ENCODE results near the gene SCAMP4.

SCAMP4 gene, protein sequence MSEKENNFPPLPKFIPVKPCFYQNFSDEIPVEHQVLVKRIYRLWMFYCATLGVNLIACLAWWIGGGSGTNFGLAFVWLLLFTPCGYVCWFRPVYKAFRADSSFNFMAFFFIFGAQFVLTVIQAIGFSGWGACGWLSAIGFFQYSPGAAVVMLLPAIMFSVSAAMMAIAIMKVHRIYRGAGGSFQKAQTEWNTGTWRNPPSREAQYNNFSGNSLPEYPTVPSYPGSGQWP

DNA sequence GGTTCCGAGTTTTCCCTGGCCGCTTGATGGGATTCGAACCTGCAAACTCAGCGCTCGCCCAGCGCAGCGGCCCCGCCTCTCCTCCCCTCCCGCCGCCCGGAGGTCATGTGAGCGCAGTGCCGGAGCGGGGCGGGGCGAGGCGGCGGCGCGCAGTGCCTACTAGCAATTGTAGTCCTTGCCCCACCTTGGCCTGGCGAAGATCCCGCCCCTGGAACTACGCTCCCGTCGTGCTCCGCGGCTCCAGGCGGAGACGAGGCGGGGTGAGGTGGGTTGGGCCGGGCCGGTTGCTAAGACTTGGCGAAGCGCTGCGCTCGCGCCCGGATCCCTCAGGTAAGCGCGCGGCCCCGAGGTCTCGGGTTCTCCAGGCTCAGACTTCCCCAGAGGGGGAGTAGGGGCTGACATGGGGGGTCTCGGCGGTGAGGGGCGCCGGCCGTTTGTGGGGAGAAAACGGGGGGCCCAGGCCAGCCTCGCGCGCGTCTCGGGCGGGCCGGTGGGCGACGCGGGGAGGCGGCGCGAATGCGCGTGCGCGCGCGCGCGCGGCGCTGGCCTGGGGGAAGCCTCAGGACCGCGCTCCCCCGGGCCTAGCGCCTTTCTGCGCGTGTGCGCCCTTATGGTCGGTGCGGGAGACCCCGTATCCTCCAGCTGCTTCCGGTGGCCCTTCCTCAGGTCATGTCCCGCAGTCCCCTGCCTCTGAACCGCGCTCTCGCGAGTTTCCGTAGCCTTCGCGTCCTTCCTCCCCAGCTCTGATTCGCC lies at the start of gene SCAMP4, which contains the start of gene ADAT3:
Gene SCAMP4, plus strand, starts transcription at position 290 of the 753 bp plus-strand sequence. CDS start 9,621 bp downstream, outside the sequence.
Gene ADAT3, plus strand, starts transcription at position 290 of the 753 bp plus-strand sequence. CDS start 6,649 bp downstream, outside the sequence.
- in situ Hi-C loops (cut with HindIII; ENCODE audit: low pct_ligation_motif_present, low pct_unique_long_range_greater_than_20kb, low sequenced_read_pairs) = no loop called here
- peak; percentile 97 for DNase-seq

DNA sequence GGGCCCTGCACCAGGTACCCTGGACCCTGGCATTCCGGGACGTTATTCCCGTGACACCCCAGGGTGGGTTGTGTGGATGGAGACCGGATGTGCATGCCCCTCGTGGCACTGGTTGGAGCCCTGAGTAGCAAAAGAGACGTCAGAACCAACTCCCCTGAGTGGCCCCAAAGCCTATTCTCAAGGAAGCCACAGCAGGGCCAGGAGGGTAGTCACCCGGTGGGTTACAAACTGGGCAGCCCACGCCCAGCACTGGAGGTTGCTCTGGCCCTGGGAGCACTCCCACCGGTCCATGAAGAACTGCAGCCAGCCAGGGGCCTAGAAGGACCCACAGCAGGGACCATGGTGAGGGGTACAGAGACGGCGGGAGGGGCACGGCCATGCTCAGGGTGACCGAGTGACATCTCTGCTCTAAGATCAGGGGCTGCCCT lies 49.4 kb upstream of the SCAMP4 start:
- in situ Hi-C loops (cut with HindIII; ENCODE audit: low pct_ligation_motif_present, low pct_unique_long_range_greater_than_20kb, low sequenced_read_pairs) = no loop called here
- no peak for DNase-seq

- DNase-seq = no peak
- in situ Hi-C loops (cut with HindIII; ENCODE audit: low pct_ligation_motif_present, low pct_unique_long_range_greater_than_20kb, low sequenced_read_pairs) = no loop called here
Measured at GRCh38 chr19:1856345-1856697, 48.9 kb upstream of the SCAMP4 start.

- peak; percentile 83 for DNase-seq
- in situ Hi-C loops (cut with HindIII; ENCODE audit: low pct_ligation_motif_present, low pct_unique_long_range_greater_than_20kb, low sequenced_read_pairs) = no loop called here
Measured at GRCh38 chr19:1856698-1857603, 48.2 kb upstream of the SCAMP4 start.

DNA sequence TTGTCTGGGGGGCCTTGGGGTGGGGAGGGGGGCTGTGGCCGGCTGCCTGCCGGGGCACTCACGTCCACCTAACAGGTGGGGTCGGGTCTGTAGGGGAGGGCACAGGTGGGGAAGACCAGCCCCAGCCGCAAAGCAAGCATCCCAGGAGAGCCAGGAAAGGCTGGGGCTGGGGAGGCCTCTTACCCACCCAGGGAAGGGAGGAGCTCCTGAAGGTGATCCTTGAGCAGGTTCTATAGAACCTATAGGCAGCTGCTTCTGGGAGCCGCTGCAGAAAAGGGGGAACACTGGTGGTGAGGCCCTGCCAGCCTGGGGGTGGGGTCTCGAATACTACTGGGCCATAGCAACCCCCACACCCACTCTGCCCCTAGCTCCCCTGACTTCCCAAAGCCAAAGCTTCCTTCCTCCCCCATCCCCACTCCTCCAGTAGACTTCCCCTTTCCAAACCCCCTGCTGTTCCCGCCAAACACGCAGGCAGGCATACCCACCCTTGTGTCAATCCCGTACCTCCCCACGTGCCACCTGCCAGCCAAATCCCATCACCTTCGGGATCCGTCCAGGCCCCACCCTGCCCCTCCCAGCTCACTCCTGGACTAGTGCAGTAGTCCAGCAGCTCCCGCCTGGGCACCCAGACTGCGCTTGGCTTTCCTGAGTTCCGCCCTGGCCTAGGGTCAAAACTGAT lies 47.4 kb upstream of the SCAMP4 start:
- no peak for DNase-seq
- in situ Hi-C loops (cut with HindIII; ENCODE audit: low pct_ligation_motif_present, low pct_unique_long_range_greater_than_20kb, low sequenced_read_pairs) = no loop called here

DNA sequence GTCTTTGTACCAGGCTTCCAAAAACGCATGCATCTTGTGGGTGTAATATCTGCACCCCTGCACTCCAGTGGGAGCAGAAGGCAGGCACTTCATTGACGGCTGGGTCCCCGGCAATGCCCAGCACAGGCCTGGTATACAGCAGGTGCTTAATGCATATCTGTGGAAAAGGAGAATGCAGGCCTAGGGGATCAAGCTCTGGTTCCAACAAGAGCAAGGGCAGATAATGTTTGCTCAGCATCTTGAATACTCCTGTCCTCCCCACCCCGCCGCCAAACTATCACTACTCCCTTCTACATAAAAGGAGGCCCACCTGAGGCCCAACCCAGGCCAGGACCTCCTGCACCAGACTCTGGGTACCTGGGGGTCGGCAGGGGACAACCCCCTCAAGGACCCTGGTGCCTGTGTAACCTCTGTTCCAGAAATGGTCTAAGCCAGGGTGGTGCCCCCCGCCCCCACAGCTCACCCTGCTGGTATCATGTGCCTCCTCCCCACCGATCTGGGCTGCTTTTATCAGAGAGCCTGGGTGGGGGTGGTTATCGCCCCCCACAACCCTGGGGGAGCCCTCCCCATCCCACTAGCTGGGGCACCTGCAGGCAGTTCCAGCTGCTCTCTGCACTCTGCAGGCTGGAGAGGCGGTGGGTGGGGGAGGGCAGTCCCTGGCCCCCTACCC lies 46.7 kb upstream of the SCAMP4 start:
- no peak for DNase-seq
- in situ Hi-C loops (cut with HindIII; ENCODE audit: low pct_ligation_motif_present, low pct_unique_long_range_greater_than_20kb, low sequenced_read_pairs) = no loop called here

GRCh38 chr19:1859331-1859781 lies 45.8 kb upstream of the SCAMP4 start:
- no peak for DNase-seq
- in situ Hi-C loops (cut with HindIII; ENCODE audit: low pct_ligation_motif_present, low pct_unique_long_range_greater_than_20kb, low sequenced_read_pairs) = no loop called here

GRCh38 chr19:1860042-1860775 lies 45.0 kb upstream of the SCAMP4 start:
- in situ Hi-C loops (cut with HindIII; ENCODE audit: low pct_ligation_motif_present, low pct_unique_long_range_greater_than_20kb, low sequenced_read_pairs) = no loop called here
- peak; percentile 25 for DNase-seq

- DNase-seq = no peak
- in situ Hi-C loops (cut with HindIII; ENCODE audit: low pct_ligation_motif_present, low pct_unique_long_range_greater_than_20kb, low sequenced_read_pairs) = no loop called here
Measured at GRCh38 chr19:1860821-1861598, 44.2 kb upstream of the SCAMP4 start.

DNA sequence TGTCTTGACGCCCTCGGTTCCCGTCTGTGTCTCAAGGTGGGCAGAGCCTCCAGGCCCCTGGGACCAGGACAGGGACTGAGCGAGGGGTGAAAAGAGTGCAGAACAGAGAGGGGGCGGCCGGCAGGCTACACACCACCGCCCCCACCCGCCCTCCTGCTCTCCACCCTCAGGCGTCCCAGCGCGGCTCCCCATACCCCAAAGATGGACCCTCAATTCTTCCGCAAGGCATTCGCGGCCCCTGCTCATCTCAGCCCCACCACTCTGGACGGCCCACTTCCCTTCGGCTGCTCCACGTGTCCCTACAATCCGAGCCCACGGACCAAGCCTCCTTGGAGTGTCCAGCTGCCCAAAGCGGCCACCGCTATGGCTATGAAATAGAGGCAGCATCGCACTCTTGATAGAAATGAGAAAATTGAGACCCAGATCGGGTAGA lies 43.6 kb upstream of the SCAMP4 start:
- in situ Hi-C loops (cut with HindIII; ENCODE audit: low pct_ligation_motif_present, low pct_unique_long_range_greater_than_20kb, low sequenced_read_pairs) = no loop called here
- no peak for DNase-seq

- in situ Hi-C loops (cut with HindIII; ENCODE audit: low pct_ligation_motif_present, low pct_unique_long_range_greater_than_20kb, low sequenced_read_pairs) = no loop called here
- no peak for DNase-seq
Measured at GRCh38 chr19:1862068-1862423, 43.2 kb upstream of the SCAMP4 start.

GRCh38 chr19:1862424-1863327 lies 42.5 kb upstream of the SCAMP4 start:
- in situ Hi-C loops (cut with HindIII; ENCODE audit: low pct_ligation_motif_present, low pct_unique_long_range_greater_than_20kb, low sequenced_read_pairs) = no loop called here
- DNase-seq = peak; percentile 31

DNA sequence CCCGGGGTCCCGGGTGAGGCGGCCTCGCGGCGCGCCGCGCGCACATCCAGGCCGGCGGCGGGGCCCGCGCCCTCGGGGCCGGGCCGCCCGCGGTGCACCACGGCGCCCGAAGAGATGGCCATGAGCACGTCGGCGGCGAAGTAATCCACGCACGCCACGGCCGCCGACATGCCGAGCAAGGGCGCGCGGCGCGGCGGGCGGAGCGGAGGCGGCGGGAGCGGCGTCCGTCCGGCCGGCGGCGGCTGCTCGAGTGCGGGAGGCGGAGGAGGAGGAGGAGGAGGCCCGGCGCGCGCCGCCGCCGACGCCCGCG lies 41.9 kb upstream of the SCAMP4 start, which contains the start of gene KLF16:
Gene KLF16, minus strand, starts transcription at position 252 of the 310 bp plus-strand sequence. Its CDS starts 82 bp downstream, at position 170.
- DNase-seq = no peak
- in situ Hi-C loops (cut with HindIII; ENCODE audit: low pct_ligation_motif_present, low pct_unique_long_range_greater_than_20kb, low sequenced_read_pairs) = no loop called here

GRCh38 chr19:1863638-1864479 lies 41.3 kb upstream of the SCAMP4 start:
- DNase-seq = peak; percentile 90
- in situ Hi-C loops (cut with HindIII; ENCODE audit: low pct_ligation_motif_present, low pct_unique_long_range_greater_than_20kb, low sequenced_read_pairs) = no loop called here
